Central memory CD8-positive, alpha-beta T cell (primary cell): ENCODE measurements around the gene PATL1.
A peak's percentile ranks its signal among the peaks of the same experiment; 100 is the strongest.

Source experiments
- ATAC-seq: fragments of 150-1000 bp; cut with Tn5 transposase; replicated peaks from 2 replicates; pipeline ENCODE4 v1.10.0; 2022; ENCODE audit warnings: mild to moderate bottlenecking, moderate FRiP score, moderate number of reproducible peaks; ENCODE audit not compliant: poor library complexity, severe bottlenecking; ENCODE audit errors: extremely low read depth
- DNase-seq, 2 donors: peaks; one replicate each; pipeline ENCODE4 v3.0.0; 2021; ENCODE audit warnings: low spot score in 2 of 2
- H3K27ac Mint-ChIP-seq: one replicate; pipeline ENCODE4 v1.8.0; 2022; ENCODE audit warnings: low read depth, mild to moderate bottlenecking, moderate library complexity, mixed read lengths
- H3K27me3 Mint-ChIP-seq: one replicate; pipeline ENCODE4 v1.8.0; 2022; ENCODE audit warnings: mixed read lengths
- H3K36me3 Mint-ChIP-seq: one replicate; pipeline ENCODE4 v1.8.0; 2022; ENCODE audit warnings: mild to moderate bottlenecking, moderate library complexity, mixed read lengths; ENCODE audit not compliant: insufficient read depth
- H3K4me1 Mint-ChIP-seq: one replicate; pipeline ENCODE4 v1.8.0; 2022; ENCODE audit warnings: mixed read lengths
- H3K4me3 Mint-ChIP-seq: one replicate; pipeline ENCODE4 v1.8.0; 2022; ENCODE audit warnings: mild to moderate bottlenecking, moderate library complexity, mixed read lengths
- H3K9me3 Mint-ChIP-seq: one replicate; pipeline ENCODE4 v1.8.0; 2022; ENCODE audit warnings: mixed read lengths

Gene PATL1

GRCh38 chr11:59668188-59668949, 468 bp downstream of the PATL1 start:
- H3K27ac Mint-ChIP-seq = peak overlapping the region; percentile 98
- DNase-seq = peak; percentile 11 to 35
- H3K36me3 Mint-ChIP-seq = peaks cover 30% of the 10 kb centered on the region
- peak overlapping the region; percentile 93 for H3K4me3 Mint-ChIP-seq
- no peaks in the 10 kb centered on the region for H3K27me3 Mint-ChIP-seq
- ATAC-seq = peak; percentile 44
- peaks cover 38% of the 10 kb centered on the region for H3K4me1 Mint-ChIP-seq
- H3K9me3 Mint-ChIP-seq = no peaks in the 10 kb centered on the region

DNA sequence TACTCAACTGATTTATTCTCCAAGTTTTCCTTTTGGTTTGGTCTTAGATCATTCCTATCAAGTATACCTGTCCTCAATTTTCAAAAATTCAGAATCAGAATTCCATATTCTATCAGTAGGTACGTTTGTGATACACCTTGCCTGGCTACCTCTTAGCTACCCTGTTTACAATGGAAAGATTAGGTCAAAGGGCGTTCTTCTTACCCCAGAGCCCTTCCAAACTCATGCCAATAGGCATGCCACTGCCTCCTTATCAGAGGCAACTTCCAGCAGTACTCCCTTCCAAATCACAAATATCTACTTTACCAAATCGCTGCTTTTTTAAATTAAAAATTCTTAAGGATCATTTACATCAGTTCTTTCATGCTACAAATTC, 1.0 kb downstream of the PATL1 start:
- ATAC-seq = no peak
- H3K27me3 Mint-ChIP-seq = no peaks in the 10 kb centered on the region
- peak overlapping the region; percentile 98 for H3K27ac Mint-ChIP-seq
- no peaks in the 10 kb centered on the region for H3K9me3 Mint-ChIP-seq
- H3K4me3 Mint-ChIP-seq = peak overlapping the region; percentile 93
- peaks cover 30% of the 10 kb centered on the region for H3K36me3 Mint-ChIP-seq
- H3K4me1 Mint-ChIP-seq = peaks cover 38% of the 10 kb centered on the region
- DNase-seq = no peak

- ATAC-seq (no peak), DNase-seq (no peak)
- peaks cover 38% of the 10 kb centered on the region for H3K4me1 Mint-ChIP-seq
- no peaks in the 10 kb centered on the region for H3K9me3 Mint-ChIP-seq
- H3K4me3 Mint-ChIP-seq = no peak overlapping the region
- H3K27ac Mint-ChIP-seq = peak overlapping the region; percentile 98
- peaks cover 30% of the 10 kb centered on the region for H3K36me3 Mint-ChIP-seq
- H3K27me3 Mint-ChIP-seq = no peaks in the 10 kb centered on the region
Measured at GRCh38 chr11:59666969-59667368, 1.9 kb downstream of the PATL1 start.

- Mint-ChIP-seq H3K27ac (peak overlapping the region; percentile 30), H3K27me3 (no peaks in the 10 kb centered on the region), H3K9me3 (no peaks in the 10 kb centered on the region), H3K4me3 (no peak overlapping the region), H3K4me1 (peaks cover 29% of the 10 kb centered on the region), H3K36me3 (peaks cover 52% of the 10 kb centered on the region)
- no peak for ATAC-seq
- no peak for DNase-seq
Measured at GRCh38 chr11:59660621-59661020, 8.2 kb downstream of the PATL1 start.

DNA sequence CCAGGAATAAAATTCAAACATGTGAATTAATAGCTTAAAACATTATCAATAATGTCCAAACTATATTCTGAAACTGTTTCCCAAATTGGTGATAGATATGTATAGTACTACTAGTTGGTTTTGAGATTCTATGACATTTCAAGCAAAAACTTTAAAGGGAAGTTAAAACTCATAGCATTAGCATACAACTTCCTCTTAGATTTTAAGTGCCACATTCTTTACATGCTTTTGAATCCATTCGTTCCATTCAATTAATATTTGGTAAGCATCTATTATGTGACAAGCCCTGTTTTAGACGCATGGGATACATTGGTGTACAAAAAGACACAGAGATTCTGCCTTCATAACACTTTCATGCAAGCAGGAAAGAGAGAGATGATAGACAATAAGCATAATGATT, 8.9 kb downstream of the PATL1 start:
- peak overlapping the region; percentile 30 for H3K27ac Mint-ChIP-seq
- H3K4me1 Mint-ChIP-seq = peaks cover 23% of the 10 kb centered on the region
- H3K27me3 Mint-ChIP-seq = no peaks in the 10 kb centered on the region
- H3K36me3 Mint-ChIP-seq = peaks cover 53% of the 10 kb centered on the region
- H3K9me3 Mint-ChIP-seq = no peaks in the 10 kb centered on the region
- no peak for ATAC-seq
- no peak for DNase-seq
- no peak overlapping the region for H3K4me3 Mint-ChIP-seq

DNA sequence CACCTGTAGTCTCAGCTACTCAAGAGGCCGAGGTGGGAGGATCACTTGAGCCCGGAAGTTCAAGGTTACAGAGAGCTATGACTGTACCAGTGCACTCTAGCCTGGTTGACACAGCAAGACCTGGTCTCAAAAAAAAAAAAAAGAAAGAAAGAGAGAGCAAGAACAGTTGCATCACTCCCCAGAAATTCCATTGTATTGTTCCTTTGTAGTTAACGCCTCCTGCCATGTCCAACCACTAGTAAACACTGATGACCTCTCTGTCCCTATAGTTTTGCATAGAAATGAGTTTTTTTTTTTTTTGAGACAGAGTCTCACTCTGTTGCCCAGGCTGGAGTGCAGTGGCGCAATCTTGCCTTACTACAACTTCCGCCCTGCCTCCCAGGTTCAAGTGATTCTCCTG, 10.8 kb downstream of the PATL1 start:
- Mint-ChIP-seq H3K4me1 (peaks cover 13% of the 10 kb centered on the region), H3K27ac (peak overlapping the region; percentile 72), H3K9me3 (no peaks in the 10 kb centered on the region), H3K27me3 (no peaks in the 10 kb centered on the region), H3K4me3 (no peak overlapping the region), H3K36me3 (peaks cover 62% of the 10 kb centered on the region)
- DNase-seq (no peak), ATAC-seq (no peak)

DNA sequence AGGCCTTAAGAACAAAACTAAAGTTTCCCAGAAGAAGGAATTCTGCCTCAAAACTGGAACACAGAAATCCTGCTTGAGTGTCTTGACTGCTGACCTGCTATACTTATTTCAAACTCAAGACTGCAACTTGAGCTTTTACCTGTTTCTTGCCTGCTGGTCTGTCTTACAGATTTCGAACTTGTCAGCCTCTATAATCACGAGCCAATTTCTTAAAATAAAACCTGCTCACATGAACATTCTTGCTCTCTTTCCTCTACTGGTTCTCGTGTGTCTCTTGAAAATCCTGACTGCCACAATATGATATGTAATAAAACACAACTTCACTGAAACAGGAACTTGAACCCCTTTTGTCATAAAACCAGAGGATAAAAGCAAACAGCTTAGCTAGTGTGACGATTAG, 13.9 kb downstream of the PATL1 start:
- peaks cover 86% of the 10 kb centered on the region for H3K36me3 Mint-ChIP-seq

GRCh38 chr11:59647245-59647980, 21.4 kb downstream of the PATL1 start:
- DNase-seq (no peak), ATAC-seq (no peak)
- Mint-ChIP-seq H3K36me3 (peaks cover 83% of the 10 kb centered on the region), H3K4me3 (no peak overlapping the region), H3K9me3 (no peaks in the 10 kb centered on the region), H3K27ac (no peak overlapping the region), H3K4me1 (no peaks in the 10 kb centered on the region), H3K27me3 (no peaks in the 10 kb centered on the region)

More for the DNA sequence above, 13.9 kb downstream of the PATL1 start:
- Mint-ChIP-seq H3K4me1 (peaks cover under 1% of the 10 kb centered on the region), H3K9me3 (no peaks in the 10 kb centered on the region), H3K27me3 (no peaks in the 10 kb centered on the region), H3K4me3 (no peak overlapping the region), H3K27ac (no peak overlapping the region)
- no peak for ATAC-seq
- no peak for DNase-seq

- no peak overlapping the region for H3K4me3 Mint-ChIP-seq
- DNase-seq (no peak), ATAC-seq (no peak)
- H3K9me3 Mint-ChIP-seq = no peaks in the 10 kb centered on the region
- H3K27me3 Mint-ChIP-seq = no peaks in the 10 kb centered on the region
- H3K27ac Mint-ChIP-seq = no peak overlapping the region
- peaks cover 83% of the 10 kb centered on the region for H3K36me3 Mint-ChIP-seq
- no peaks in the 10 kb centered on the region for H3K4me1 Mint-ChIP-seq
Measured at GRCh38 chr11:59644528-59644927, 24.3 kb downstream of the PATL1 start.

- no peaks in the 10 kb centered on the region for H3K27me3 Mint-ChIP-seq
- H3K4me3 Mint-ChIP-seq = no peak overlapping the region
- DNase-seq = no peak
- no peaks in the 10 kb centered on the region for H3K9me3 Mint-ChIP-seq
- H3K27ac Mint-ChIP-seq = no peak overlapping the region
- H3K4me1 Mint-ChIP-seq = no peaks in the 10 kb centered on the region
- H3K36me3 Mint-ChIP-seq = peaks cover 82% of the 10 kb centered on the region
- ATAC-seq = no peak
Measured at GRCh38 chr11:59643390-59643789, 25.4 kb downstream of the PATL1 start.

DNA sequence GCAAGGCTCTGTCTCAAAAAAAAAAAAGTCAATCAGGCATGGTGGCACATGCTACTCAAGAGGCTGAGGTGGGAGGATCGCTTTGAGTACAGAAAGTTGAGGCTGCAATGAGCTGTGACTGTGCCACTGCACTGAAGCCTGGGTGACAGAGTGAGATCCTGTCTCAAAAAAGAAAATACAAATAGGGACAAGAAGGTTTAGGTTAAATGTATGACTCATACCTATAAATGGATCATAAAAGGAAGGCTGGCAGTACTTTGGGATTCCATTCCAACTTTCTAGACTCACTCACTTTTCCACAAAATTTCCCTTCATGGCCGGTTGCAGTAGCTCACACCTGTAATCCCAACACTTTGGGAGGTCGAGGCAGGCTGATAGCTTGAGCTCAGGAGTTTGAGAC, 27.7 kb downstream of the PATL1 start:
- Mint-ChIP-seq H3K4me1 (no peaks in the 10 kb centered on the region), H3K27ac (no peak overlapping the region), H3K27me3 (no peaks in the 10 kb centered on the region), H3K4me3 (no peak overlapping the region), H3K9me3 (no peaks in the 10 kb centered on the region), H3K36me3 (peaks cover 80% of the 10 kb centered on the region)
- no peak for ATAC-seq
- no peak for DNase-seq

- ATAC-seq (no peak), DNase-seq (no peak)
- H3K27ac Mint-ChIP-seq = no peak overlapping the region
- H3K4me3 Mint-ChIP-seq = no peak overlapping the region
- no peaks in the 10 kb centered on the region for H3K9me3 Mint-ChIP-seq
- H3K36me3 Mint-ChIP-seq = no peaks in the 10 kb centered on the region
- no peaks in the 10 kb centered on the region for H3K4me1 Mint-ChIP-seq
- no peaks in the 10 kb centered on the region for H3K27me3 Mint-ChIP-seq
Measured at GRCh38 chr11:59630493-59630892, 38.3 kb downstream of the PATL1 start.

GRCh38 chr11:59629996-59630395, 38.8 kb downstream of the PATL1 start:
- Mint-ChIP-seq H3K27ac (no peak overlapping the region), H3K4me3 (no peak overlapping the region), H3K4me1 (no peaks in the 10 kb centered on the region), H3K36me3 (no peaks in the 10 kb centered on the region), H3K9me3 (no peaks in the 10 kb centered on the region), H3K27me3 (no peaks in the 10 kb centered on the region)
- no peak for ATAC-seq
- DNase-seq = no peak
